ENCODE data around the gene IDE. TPM values are rescaled to one million over a fixed set of nuclear protein-coding genes. Genes with fewer than 3 reads are reported as not detected.

The IDE gene
- total and polyA plus RNA-seq, 12 donors = 8.6 to 62.0 (median 37.3) TPM

DNA sequence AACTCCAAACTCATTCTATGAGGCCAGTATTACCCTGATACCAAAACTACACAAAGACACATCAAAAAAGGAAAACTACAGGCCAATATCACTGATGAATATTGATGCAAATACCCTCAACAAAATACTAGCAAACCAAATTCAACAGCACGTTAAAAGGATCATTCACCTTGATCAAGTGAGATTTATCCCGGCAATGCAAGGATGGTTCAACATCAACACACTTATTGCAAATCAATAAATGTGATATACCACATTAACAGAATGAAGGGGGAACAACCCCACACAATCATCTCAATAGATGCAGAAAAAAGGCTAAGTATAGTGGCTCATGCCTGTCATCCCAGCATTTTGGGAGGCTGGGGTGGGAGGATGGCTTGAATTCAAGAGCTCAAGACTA lies 19.9 kb downstream of the IDE start:
- H3K36me3 ChIP-seq (replicated peaks in 1 of 2) = peaks cover 0 to 13% of the 10 kb centered on the region in 2 donors
- WGBS, 4 donors = 96 to 100% (median 99%) methylated on average over 2 of the region's 2 CpGs
- no peak overlapping the region for H3K27ac ChIP-seq
- H3K27me3 ChIP-seq = no peaks in the 10 kb centered on the region
- intact Hi-C loops (cut with DNase I) = no loop called here
- no peak overlapping the region for H3K4me3 ChIP-seq
- no peak for TF ChIP-seq POLR2A (IDR thresholded peaks at IDR 0.05)
- TF ChIP-seq, protein P1, sequence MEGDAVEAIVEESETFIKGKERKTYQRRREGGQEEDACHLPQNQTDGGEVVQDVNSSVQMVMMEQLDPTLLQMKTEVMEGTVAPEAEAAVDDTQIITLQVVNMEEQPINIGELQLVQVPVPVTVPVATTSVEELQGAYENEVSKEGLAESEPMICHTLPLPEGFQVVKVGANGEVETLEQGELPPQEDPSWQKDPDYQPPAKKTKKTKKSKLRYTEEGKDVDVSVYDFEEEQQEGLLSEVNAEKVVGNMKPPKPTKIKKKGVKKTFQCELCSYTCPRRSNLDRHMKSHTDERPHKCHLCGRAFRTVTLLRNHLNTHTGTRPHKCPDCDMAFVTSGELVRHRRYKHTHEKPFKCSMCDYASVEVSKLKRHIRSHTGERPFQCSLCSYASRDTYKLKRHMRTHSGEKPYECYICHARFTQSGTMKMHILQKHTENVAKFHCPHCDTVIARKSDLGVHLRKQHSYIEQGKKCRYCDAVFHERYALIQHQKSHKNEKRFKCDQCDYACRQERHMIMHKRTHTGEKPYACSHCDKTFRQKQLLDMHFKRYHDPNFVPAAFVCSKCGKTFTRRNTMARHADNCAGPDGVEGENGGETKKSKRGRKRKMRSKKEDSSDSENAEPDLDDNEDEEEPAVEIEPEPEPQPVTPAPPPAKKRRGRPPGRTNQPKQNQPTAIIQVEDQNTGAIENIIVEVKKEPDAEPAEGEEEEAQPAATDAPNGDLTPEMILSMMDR (IDR thresholded peaks at IDR 0.05) = no peak
- no peak for DNase-seq
- peaks cover 0 to 11% (median 0%) of the 10 kb centered on the region in 3 donors for H3K9me3 ChIP-seq (replicated peaks in 1 of 3)
- no peaks in the 10 kb centered on the region for H3K4me1 ChIP-seq (replicated peaks in 1 of 2)

GRCh38 chr10:92552310-92552709 lies 21.6 kb downstream of the IDE start:
- TF ChIP-seq POLR2A (IDR thresholded peaks at IDR 0.05) = no peak
- TF ChIP-seq, protein P1 (IDR thresholded peaks at IDR 0.05) = peak in 1 of 6 experiments; percentile 9
- intact Hi-C loops (cut with DNase I) = no loop called here
- WGBS, 4 donors = 88 to 97% (median 93%) methylated on average over 5 of the region's 5 CpGs

GRCh38 chr10:92550924-92551323 lies 23.0 kb downstream of the IDE start:
- intact Hi-C loops (cut with DNase I) = no loop called here
- no peaks in the 10 kb centered on the region for H3K27me3 ChIP-seq
- H3K4me3 ChIP-seq = no peak overlapping the region
- H3K36me3 ChIP-seq (replicated peaks in 1 of 2) = no peaks in the 10 kb centered on the region
- DNase-seq = no peak
- H3K4me1 ChIP-seq (replicated peaks in 1 of 2) = no peaks in the 10 kb centered on the region
- no peak overlapping the region for H3K27ac ChIP-seq
- no peak for TF ChIP-seq POLR2A (IDR thresholded peaks at IDR 0.05)
- WGBS, 4 donors = 54 to 88% (median 66%) methylated on average over 2 of the region's 2 CpGs
- peaks cover 0 to 11% (median 0%) of the 10 kb centered on the region in 3 donors for H3K9me3 ChIP-seq (replicated peaks in 1 of 3)

More at GRCh38 chr10:92552310-92552709, 21.6 kb downstream of the IDE start:
- H3K27me3 ChIP-seq = no peaks in the 10 kb centered on the region
- DNase-seq = no peak
- peaks cover 0 to 12% of the 10 kb centered on the region in 2 donors for H3K36me3 ChIP-seq (replicated peaks in 1 of 2)
- H3K9me3 ChIP-seq (replicated peaks in 1 of 3) = peaks cover 0 to 11% (median 0%) of the 10 kb centered on the region in 3 donors
- no peaks in the 10 kb centered on the region for H3K4me1 ChIP-seq (replicated peaks in 1 of 2)
- H3K4me3 ChIP-seq = no peak overlapping the region
- no peak overlapping the region for H3K27ac ChIP-seq

GRCh38 chr10:92547676-92548075 lies 26.2 kb downstream of the IDE start:
- DNase-seq = no peak
- Histone ChIP-seq H3K4me3 (no peak overlapping the region), H3K9me3 (replicated peaks in 1 of 3) (no peaks in the 10 kb centered on the region), H3K36me3 (replicated peaks in 1 of 2) (no peaks in the 10 kb centered on the region), H3K4me1 (replicated peaks in 1 of 2) (peaks cover 0 to 5% of the 10 kb centered on the region in 2 donors), H3K27me3 (no peaks in the 10 kb centered on the region), H3K27ac (no peak overlapping the region)
- intact Hi-C loops (cut with DNase I) = no loop called here
- 95 to 99% (median 97%) methylated on average over 4 of the region's 4 CpGs for WGBS, 4 donors
- TF ChIP-seq POLR2A (IDR thresholded peaks at IDR 0.05) = no peak
- TF ChIP-seq, protein P1 (IDR thresholded peaks at IDR 0.05) = no peak

- DNase-seq = no peak
- 82 to 94% (median 90%) methylated on average over 1 of the region's 1 CpG for WGBS, 4 donors
- TF ChIP-seq, protein P1 (IDR thresholded peaks at IDR 0.05) = no peak
- no peak for TF ChIP-seq POLR2A (IDR thresholded peaks at IDR 0.05)
- Histone ChIP-seq H3K4me1 (replicated peaks in 1 of 2) (peaks cover 0 to 15% of the 10 kb centered on the region in 2 donors), H3K4me3 (no peak overlapping the region), H3K27me3 (no peaks in the 10 kb centered on the region), H3K27ac (no peak overlapping the region), H3K36me3 (replicated peaks in 1 of 2) (no peaks in the 10 kb centered on the region), H3K9me3 (replicated peaks in 1 of 3) (no peaks in the 10 kb centered on the region)
- intact Hi-C loops (cut with DNase I) = no loop called here
Measured at GRCh38 chr10:92545556-92545955, 28.3 kb downstream of the IDE start.
